HFFc6 (cell line): Measurements from ENCODE around the gene PNPLA1. TPM values are rescaled to one million over a fixed set of nuclear protein-coding genes. Genes with fewer than 3 reads are reported as not detected.

Source experiments
- DNase-seq: peaks from one replicate; pipeline ENCODE4 v3.0.0-alpha.2; 2018
- H3K27ac Mint-ChIP-seq: 2 replicates; pipeline ENCODE4 v1.8.0; 2020; ENCODE audit warnings: mild to moderate bottlenecking, mixed read lengths
- H3K27me3 Mint-ChIP-seq: 2 replicates; pipeline ENCODE4 v1.8.0; 2021; ENCODE audit warnings: mild to moderate bottlenecking, moderate library complexity, mixed read lengths; ENCODE audit not compliant: insufficient read depth
- H3K36me3 Mint-ChIP-seq: 2 replicates; pipeline ENCODE4 v1.8.0; 2021; ENCODE audit warnings: low read depth, mixed read lengths
- H3K4me1 Mint-ChIP-seq: 2 replicates; pipeline ENCODE4 v1.8.0; 2020; ENCODE audit warnings: low read depth, mixed read lengths
- H3K4me3 Mint-ChIP-seq: 2 replicates; pipeline ENCODE4 v1.8.0; 2020; ENCODE audit warnings: mild to moderate bottlenecking, moderate library complexity, mixed read lengths
- H3K9me3 Mint-ChIP-seq: 2 replicates; pipeline ENCODE4 v1.8.0; 2020; ENCODE audit warnings: mild to moderate bottlenecking, mixed read lengths
- CTCF ChIP-seq: fragments of 200-600 bp; sonication (generic); IDR thresholded peaks from 2 replicates; pipeline ENCODE4 v1.5.0; 2021; ENCODE audit warnings: antibody characterized with exemption, mild to moderate bottlenecking
- total RNA-seq, 6 experiments: library from RNA; stranded (reverse); fragmentation: NEBNext Ultra II Directional; extraction: Animal tissue kit (Norgen Biotek cat#: 25700); gene quantifications; 2 replicates in 1 of 6; 3 replicates in 5 of 6; pipeline ENCODE4 v1.2.3, GENCODE V29; 2021

PNPLA1 gene
- total RNA-seq, 6 experiments from 2014 or later, result not detected

- TF ChIP-seq CTCF, result no peak
- H3K4me3 Mint-ChIP-seq, result no peak overlapping the region
- H3K27me3 Mint-ChIP-seq, result no peaks in the 10 kb centered on the region
- no peaks in the 10 kb centered on the region for H3K9me3 Mint-ChIP-seq
- peaks cover 10% of the 10 kb centered on the region; the same call in 1 of the 2 replicates for H3K36me3 Mint-ChIP-seq
- no peak overlapping the region for H3K27ac Mint-ChIP-seq
- 0 out of 2 replicates have a peak, but pooled peaks cover 5% of the 10 kb centered on the region for H3K4me1 Mint-ChIP-seq
- no peak for DNase-seq
Measured at GRCh38 chr6:36224918-36225461, 44.9 kb upstream of the PNPLA1 start.

- H3K4me1 Mint-ChIP-seq, result 0 out of 2 replicates have a peak, but pooled peaks cover 5% of the 10 kb centered on the region
- H3K4me3 Mint-ChIP-seq, result no peak overlapping the region
- H3K36me3 Mint-ChIP-seq, result peaks cover 19% of the 10 kb centered on the region
Measured at GRCh38 chr6:36226438-36227047, 43.3 kb upstream of the PNPLA1 start.

GRCh38 chr6:36227379-36228228, 42.3 kb upstream of the PNPLA1 start:
- no peak for TF ChIP-seq CTCF
- H3K9me3 Mint-ChIP-seq, result no peaks in the 10 kb centered on the region
- H3K4me1 Mint-ChIP-seq, result 0 out of 2 replicates have a peak, but pooled peaks cover 5% of the 10 kb centered on the region
- no peak for DNase-seq
- H3K27ac Mint-ChIP-seq, result no peak overlapping the region
- peaks cover 22% of the 10 kb centered on the region for H3K36me3 Mint-ChIP-seq
- H3K27me3 Mint-ChIP-seq, result no peaks in the 10 kb centered on the region
- no peak overlapping the region for H3K4me3 Mint-ChIP-seq

More at GRCh38 chr6:36226438-36227047, 43.3 kb upstream of the PNPLA1 start:
- TF ChIP-seq CTCF, result no peak
- no peaks in the 10 kb centered on the region for H3K27me3 Mint-ChIP-seq
- no peak overlapping the region for H3K27ac Mint-ChIP-seq
- no peaks in the 10 kb centered on the region for H3K9me3 Mint-ChIP-seq
- DNase-seq, result no peak

GRCh38 chr6:36229223-36229622, 40.6 kb upstream of the PNPLA1 start:
- Mint-ChIP-seq H3K4me1 (0 out of 2 replicates have a peak, but pooled peaks cover 4% of the 10 kb centered on the region), H3K9me3 (no peaks in the 10 kb centered on the region), H3K4me3 (no peak overlapping the region), H3K36me3 (peaks cover 18% of the 10 kb centered on the region), H3K27ac (no peak overlapping the region), H3K27me3 (no peaks in the 10 kb centered on the region; the same call in 1 of the 2 replicates)
- no peak for DNase-seq
- no peak for TF ChIP-seq CTCF

- Mint-ChIP-seq H3K36me3 (peaks cover 18% of the 10 kb centered on the region), H3K27me3 (peaks cover 1% of the 10 kb centered on the region), H3K4me1 (no peaks in the 10 kb centered on the region), H3K9me3 (no peaks in the 10 kb centered on the region), H3K27ac (no peak overlapping the region), H3K4me3 (no peak overlapping the region)
- no peak for DNase-seq
- TF ChIP-seq CTCF, result no peak
Measured at GRCh38 chr6:36230371-36230770, 39.5 kb upstream of the PNPLA1 start.
